Activated CD4-positive, alpha-beta memory T cell treated with anti-CD3 and anti-CD28 coated beads, Interleukin-2, amount 10 ng/mL, durations not matched to agents 7 days and 5 days (primary cell): ENCODE results near the gene NOTCH3. TPM values are rescaled to one million over a fixed set of nuclear protein-coding genes. Genes with fewer than 3 reads are reported as not detected.

Source experiments
- CTCF ChIA-PET: fragments of 350-600 bp; sonication (Branson Sonifier 250); formaldehyde crosslinking; loops from one replicate; lab custom pipeline; 2021; ENCODE audit warnings: antibody characterized with exemption, inconsistent platforms; lab: Charles Lee
- POLR2A ChIA-PET: fragments of 350-600 bp; sonication (Branson Sonifier 250); formaldehyde crosslinking; loops from one replicate; lab custom pipeline; 2021; ENCODE audit warnings: antibody characterized with exemption; lab: Charles Lee
- DNase-seq: peaks from one replicate; pipeline ENCODE4 v3.0.0-alpha.2; 2020
- H3K27ac Mint-ChIP-seq: one replicate; pipeline ENCODE4 v1.8.0; 2021; ENCODE audit warnings: mild to moderate bottlenecking, mixed read lengths
- H3K27me3 Mint-ChIP-seq: one replicate; pipeline ENCODE4 v1.8.0; 2021; ENCODE audit warnings: mixed read lengths
- H3K36me3 Mint-ChIP-seq: one replicate; pipeline ENCODE4 v1.8.0; 2021; ENCODE audit warnings: low read depth, mixed read lengths
- H3K4me1 Mint-ChIP-seq: one replicate; pipeline ENCODE4 v1.8.0; 2021; ENCODE audit warnings: mixed read lengths
- H3K4me3 Mint-ChIP-seq: one replicate; pipeline ENCODE4 v1.8.0; 2021; ENCODE audit warnings: mild to moderate bottlenecking, mixed read lengths
- H3K9me3 Mint-ChIP-seq: one replicate; pipeline ENCODE4 v1.8.0; 2021; ENCODE audit warnings: mixed read lengths
- total RNA-seq, 2 experiments: library from RNA; stranded (reverse); gene quantifications; one replicate each; pipeline ENCODE4 v1.2.3, GENCODE V29; 2021

Gene NOTCH3
- not detected for total RNA-seq

- Mint-ChIP-seq H3K27ac (no peak within 1 kb of the TSS), H3K4me3 (no peak within 1 kb of the TSS), H3K36me3 (peaks cover 2% of the 10 kb centered on the region), H3K9me3 (no peaks in the 10 kb centered on the region), H3K27me3 (peaks cover 40% of the 10 kb centered on the region), H3K4me1 (peaks cover 7% of the 10 kb centered on the region)
- POLR2A ChIA-PET: no interaction called here
- DNase-seq: no peak
- CTCF ChIA-PET: no interaction called here
Observed at GRCh38 chr19:15200553-15201364, at the start of gene NOTCH3. Gene NOTCH3 (minus strand): TSS chr19:15200995. CDS start chr19:15200905, 90 bp downstream.

GRCh38 chr19:15250640-15250993 lies 49.8 kb upstream of the NOTCH3 start:
- no peak overlapping the region for H3K27ac Mint-ChIP-seq
- peaks cover 52% of the 10 kb centered on the region for H3K36me3 Mint-ChIP-seq
- no peak overlapping the region for H3K4me3 Mint-ChIP-seq
- H3K27me3 Mint-ChIP-seq: no peaks in the 10 kb centered on the region
- DNase-seq: no peak
- H3K4me1 Mint-ChIP-seq: no peaks in the 10 kb centered on the region
- CTCF ChIA-PET: interaction anchor here (1.1 to 1.3 kb wide), 2 partner anchors 13 to 149 kb away, joined by 3 read pairs; no protein-coding TSS in a partner anchor
- H3K9me3 Mint-ChIP-seq: no peaks in the 10 kb centered on the region
- POLR2A ChIA-PET: no interaction called here

DNA sequence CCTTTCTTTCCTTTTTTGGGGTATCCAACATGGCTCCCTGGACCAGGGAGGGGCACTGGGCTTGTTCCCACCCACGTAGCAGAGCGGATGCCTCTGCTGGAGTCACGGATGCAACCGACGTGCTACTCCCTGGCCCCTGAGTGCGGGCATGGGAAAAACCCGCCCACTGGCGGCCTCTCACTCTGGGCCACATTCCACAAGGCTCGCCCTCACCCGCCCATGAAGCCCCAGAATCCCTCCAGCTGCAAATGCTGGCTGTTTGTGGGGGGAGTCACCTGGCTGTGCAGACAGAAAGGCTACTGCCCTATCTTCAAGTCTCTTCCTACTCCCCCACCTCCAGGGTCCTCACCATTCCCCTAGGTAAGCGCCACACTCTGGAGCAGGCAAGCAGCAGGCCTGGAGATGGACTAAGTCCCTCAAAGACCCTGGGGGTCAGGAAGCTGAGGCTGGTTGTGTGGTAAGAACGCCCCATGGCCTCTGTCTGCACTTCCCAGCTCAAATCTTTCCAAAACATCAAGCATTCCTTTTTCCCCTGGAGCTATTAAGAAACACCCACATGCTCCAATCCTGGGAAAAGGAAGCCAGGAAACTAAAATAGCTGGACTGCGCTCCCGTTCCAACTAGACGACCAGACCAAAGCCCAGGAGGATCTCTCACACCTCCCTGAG lies 49.3 kb upstream of the NOTCH3 start:
- no peak overlapping the region for H3K27ac Mint-ChIP-seq
- no peak overlapping the region for H3K4me3 Mint-ChIP-seq
- no peaks in the 10 kb centered on the region for H3K27me3 Mint-ChIP-seq
- CTCF ChIA-PET: interaction anchor here (0.6 to 1.3 kb wide), 3 partner anchors 8 to 149 kb away, joined by 3 to 4 read pairs (median 3); no protein-coding TSS in a partner anchor
- no peak for DNase-seq
- POLR2A ChIA-PET: no interaction called here
- no peaks in the 10 kb centered on the region for H3K9me3 Mint-ChIP-seq
- peaks cover 47% of the 10 kb centered on the region for H3K36me3 Mint-ChIP-seq
- H3K4me1 Mint-ChIP-seq: no peaks in the 10 kb centered on the region

- H3K4me3 Mint-ChIP-seq: no peak overlapping the region
- no peaks in the 10 kb centered on the region for H3K27me3 Mint-ChIP-seq
- H3K36me3 Mint-ChIP-seq: peaks cover 48% of the 10 kb centered on the region
- DNase-seq: no peak
- ChIA-PET POLR2A (no interaction called here), CTCF (no interaction called here)
- no peak overlapping the region for H3K27ac Mint-ChIP-seq
- no peaks in the 10 kb centered on the region for H3K4me1 Mint-ChIP-seq
- H3K9me3 Mint-ChIP-seq: no peaks in the 10 kb centered on the region
Observed at GRCh38 chr19:15249528-15249874, 48.7 kb upstream of the NOTCH3 start.

DNA sequence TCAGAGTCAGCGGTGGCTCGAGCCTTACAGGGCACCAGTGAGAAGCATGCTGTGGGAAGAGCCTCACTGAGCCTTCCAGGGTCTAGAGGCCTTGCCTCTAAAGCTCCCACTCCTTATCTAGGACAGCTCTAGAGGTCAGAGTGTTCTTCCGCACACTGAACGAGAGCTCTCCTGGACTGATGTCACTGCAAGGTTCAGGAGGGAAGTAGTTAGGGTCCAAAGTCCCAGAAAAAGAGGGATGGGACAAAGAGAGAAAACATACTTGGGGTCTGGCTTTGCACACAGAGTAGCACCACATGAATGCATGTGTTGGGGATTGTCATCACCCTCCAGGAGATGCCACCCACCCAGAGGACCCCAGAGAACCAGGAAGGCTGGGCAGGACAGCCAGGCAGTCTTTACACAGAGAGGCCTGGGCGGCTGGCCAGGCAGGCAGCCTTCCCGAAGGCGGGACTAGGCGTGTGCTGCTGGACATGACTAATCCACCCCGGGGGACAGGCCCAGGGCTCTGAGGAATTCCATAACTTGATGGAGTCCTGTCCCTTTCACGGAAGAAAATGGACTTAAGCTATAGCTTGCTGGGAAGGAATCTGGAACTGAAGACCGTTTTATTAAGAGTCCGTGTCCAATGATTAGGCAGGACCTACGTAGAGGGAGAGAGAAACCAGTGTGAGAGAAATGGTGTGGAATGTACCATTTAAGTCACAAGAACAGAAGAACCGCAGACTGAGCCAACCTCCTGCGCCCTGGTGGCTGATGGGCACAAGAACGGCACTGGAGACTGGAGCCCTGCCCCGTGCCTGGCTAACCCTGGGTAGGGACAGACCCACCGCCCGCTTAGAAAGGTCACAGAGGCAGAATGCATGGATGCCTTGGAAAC lies 48.1 kb upstream of the NOTCH3 start:
- Mint-ChIP-seq H3K9me3 (no peaks in the 10 kb centered on the region), H3K36me3 (peaks cover 46% of the 10 kb centered on the region), H3K27me3 (no peaks in the 10 kb centered on the region), H3K27ac (no peak overlapping the region), H3K4me3 (no peak overlapping the region), H3K4me1 (no peaks in the 10 kb centered on the region)
- ChIA-PET POLR2A (no interaction called here), CTCF (no interaction called here)
- DNase-seq: no peak

GRCh38 chr19:15248106-15248505 lies 47.3 kb upstream of the NOTCH3 start:
- Mint-ChIP-seq H3K27me3 (no peaks in the 10 kb centered on the region), H3K4me3 (no peak overlapping the region), H3K4me1 (no peaks in the 10 kb centered on the region), H3K36me3 (peaks cover 44% of the 10 kb centered on the region), H3K27ac (no peak overlapping the region), H3K9me3 (no peaks in the 10 kb centered on the region)
- no peak for DNase-seq
- POLR2A ChIA-PET: no interaction called here
- CTCF ChIA-PET: interaction anchor here (0.5 kb wide), 1 partner anchor 41 kb away, joined by 3 read pairs; no protein-coding TSS in a partner anchor

- POLR2A ChIA-PET: no interaction called here
- no peak overlapping the region for H3K4me3 Mint-ChIP-seq
- H3K27ac Mint-ChIP-seq: no peak overlapping the region
- H3K27me3 Mint-ChIP-seq: no peaks in the 10 kb centered on the region
- no peaks in the 10 kb centered on the region for H3K9me3 Mint-ChIP-seq
- DNase-seq: no peak
- peaks cover 44% of the 10 kb centered on the region for H3K36me3 Mint-ChIP-seq
- CTCF ChIA-PET: interaction anchor here (0.5 to 0.8 kb wide), 2 partner anchors 40 to 157 kb away, joined by 3 read pairs; no protein-coding TSS in a partner anchor
- no peaks in the 10 kb centered on the region for H3K4me1 Mint-ChIP-seq
Observed at GRCh38 chr19:15247107-15248014, 46.6 kb upstream of the NOTCH3 start.

GRCh38 chr19:15246198-15246481 lies 45.3 kb upstream of the NOTCH3 start:
- no peak overlapping the region for H3K4me3 Mint-ChIP-seq
- CTCF ChIA-PET: no interaction called here
- no peaks in the 10 kb centered on the region for H3K9me3 Mint-ChIP-seq

DNA sequence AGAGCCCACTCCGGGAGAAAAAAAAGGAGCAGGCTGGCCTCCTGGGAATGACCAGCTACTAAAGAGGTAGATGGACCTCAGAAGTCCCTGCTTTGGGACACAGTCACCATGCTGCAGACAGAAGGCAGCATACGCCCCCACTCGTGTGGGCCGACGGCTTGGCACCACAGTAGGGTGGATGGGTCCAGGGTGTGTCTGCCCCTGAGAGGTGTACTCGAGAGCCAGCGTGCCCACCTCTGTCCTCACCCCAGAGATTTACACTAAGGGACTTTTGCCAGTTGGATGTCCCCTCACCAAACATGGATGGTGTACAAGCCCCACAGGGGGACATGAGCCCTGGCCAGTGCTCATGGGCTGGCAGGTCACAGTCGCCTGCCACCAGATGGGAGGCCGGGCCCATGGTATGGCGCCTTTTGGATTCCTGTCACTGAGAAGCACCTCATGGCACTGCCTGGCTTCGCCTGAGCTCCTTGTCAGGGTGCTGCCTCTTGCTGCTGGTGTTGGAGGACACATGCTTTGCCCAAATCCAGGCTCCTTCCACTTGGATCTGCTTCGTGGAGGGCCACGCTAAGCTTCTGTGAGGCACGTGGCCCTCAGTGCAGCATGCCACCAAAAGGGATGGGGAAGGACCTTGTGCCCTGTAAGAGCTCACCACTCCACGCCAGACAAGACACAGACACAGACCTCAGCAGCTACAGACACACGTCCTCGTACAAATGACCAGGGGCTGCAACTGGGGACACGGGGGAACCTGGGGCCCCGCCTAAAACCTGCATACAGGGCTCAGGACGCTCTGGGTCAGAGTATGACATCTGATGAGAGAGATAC lies 44.8 kb upstream of the NOTCH3 start:
- CTCF ChIA-PET: no interaction called here
- POLR2A ChIA-PET: no interaction called here
- no peaks in the 10 kb centered on the region for H3K27me3 Mint-ChIP-seq
- no peak overlapping the region for H3K27ac Mint-ChIP-seq
- H3K4me1 Mint-ChIP-seq: no peaks in the 10 kb centered on the region
- H3K4me3 Mint-ChIP-seq: no peak overlapping the region
- DNase-seq: no peak
- peaks cover 51% of the 10 kb centered on the region for H3K36me3 Mint-ChIP-seq
- no peaks in the 10 kb centered on the region for H3K9me3 Mint-ChIP-seq

More at GRCh38 chr19:15246198-15246481, 45.3 kb upstream of the NOTCH3 start:
- no peaks in the 10 kb centered on the region for H3K4me1 Mint-ChIP-seq
- no peak for DNase-seq
- H3K36me3 Mint-ChIP-seq: peaks cover 46% of the 10 kb centered on the region
- no peak overlapping the region for H3K27ac Mint-ChIP-seq
- POLR2A ChIA-PET: no interaction called here
- no peaks in the 10 kb centered on the region for H3K27me3 Mint-ChIP-seq

GRCh38 chr19:15244808-15245207 lies 44.0 kb upstream of the NOTCH3 start:
- ChIA-PET POLR2A (no interaction called here), CTCF (no interaction called here)
- Mint-ChIP-seq H3K36me3 (peaks cover 52% of the 10 kb centered on the region), H3K27me3 (no peaks in the 10 kb centered on the region), H3K4me3 (no peak overlapping the region), H3K27ac (no peak overlapping the region), H3K9me3 (no peaks in the 10 kb centered on the region), H3K4me1 (no peaks in the 10 kb centered on the region)
- no peak for DNase-seq

DNA sequence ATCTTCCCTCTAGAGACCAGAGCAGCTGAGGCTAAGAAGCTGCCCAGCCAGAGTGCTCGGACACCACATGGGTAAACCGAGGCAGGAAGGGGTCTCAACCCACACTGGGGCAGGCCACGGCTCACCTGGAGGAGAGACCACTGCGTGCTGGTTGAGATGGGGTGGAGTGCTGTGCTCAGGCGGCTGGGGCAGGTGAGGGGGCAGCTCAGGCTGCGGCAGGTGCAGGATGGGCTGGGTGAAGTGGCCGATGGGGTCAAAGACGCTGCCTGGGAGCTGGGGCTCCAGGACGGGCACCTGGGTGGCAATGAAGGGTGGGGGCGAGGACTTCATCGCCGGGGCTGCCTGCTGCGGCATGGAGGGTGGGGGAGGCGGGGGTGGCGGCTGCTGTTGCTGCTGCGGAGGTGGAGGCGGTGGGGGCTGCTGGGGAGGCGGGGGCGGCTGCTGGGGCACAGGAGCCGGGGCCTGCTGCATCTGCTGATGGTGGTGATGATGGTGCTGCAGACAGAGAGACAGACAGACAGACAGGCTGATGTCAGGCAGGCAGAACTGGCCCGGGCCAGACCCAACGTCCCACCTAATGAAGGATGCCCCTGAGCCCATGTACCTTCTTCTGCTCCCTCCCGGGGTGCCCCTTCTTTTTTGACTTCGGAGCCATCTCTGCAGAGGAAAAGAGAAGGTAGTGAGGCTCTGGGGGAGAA lies 43.5 kb upstream of the NOTCH3 start:
- Mint-ChIP-seq H3K36me3 (peaks cover 56% of the 10 kb centered on the region), H3K9me3 (no peaks in the 10 kb centered on the region), H3K27ac (no peak overlapping the region), H3K4me3 (no peak overlapping the region), H3K27me3 (no peaks in the 10 kb centered on the region), H3K4me1 (no peaks in the 10 kb centered on the region)
- POLR2A ChIA-PET: no interaction called here
- CTCF ChIA-PET: no interaction called here
- no peak for DNase-seq
